Erythroblast (primary cell): ENCODE measurements around the gene PRUNE2.

Source experiments
- GATA1 ChIP-seq: IDR thresholded peaks from 2 replicates; pipeline ENCODE4 v1.6.1; 2011; ENCODE audit warnings: low read depth, mild to moderate bottlenecking, control low read depth, low read length, moderate library complexity
- POLR2A ChIP-seq: IDR thresholded peaks from 2 replicates; pipeline ENCODE4 v1.6.1; 2011; ENCODE audit warnings: mild to moderate bottlenecking, low read length

- TF ChIP-seq POLR2A (no peak), GATA1 (no peak)
Measured at GRCh38 chr9:76812591-76812990, 93.3 kb downstream of the PRUNE2 start.
